Measurements from ENCODE around the gene GRIK4.

DNA sequence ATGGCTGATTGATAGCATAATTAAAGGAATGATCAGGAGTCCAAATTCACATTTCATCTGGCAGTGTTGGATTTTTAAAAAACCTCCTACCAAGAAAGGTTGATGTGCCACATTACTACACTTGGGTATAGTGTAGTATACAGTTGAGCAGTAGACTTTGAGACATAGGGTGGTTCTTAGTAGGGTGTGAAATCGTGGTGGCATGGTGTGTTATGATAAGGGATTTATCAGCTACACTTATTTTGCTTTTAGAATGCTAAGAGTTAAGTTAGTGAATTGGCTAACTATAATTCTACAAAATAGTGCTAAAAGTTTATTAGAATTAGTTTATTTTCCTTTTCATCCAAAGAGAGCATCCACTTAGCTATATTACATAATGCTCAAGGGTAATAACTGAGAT, 525.5 kb downstream of the GRIK4 start:
- no peak for TF ChIP-seq CEBPB (IDR thresholded peaks at IDR 0.05; ENCODE audit: low read depth, low read length)
- no peak for TF ChIP-seq CTCF (conservative IDR thresholded peaks at IDR 0.05; ENCODE audit: low read depth, low read length)
- no peak for TF ChIP-seq POLR2A (IDR thresholded peaks at IDR 0.05; ENCODE audit: low read depth, low read length)
